ENCODE data around the gene CCNY. TPM values are rescaled to one million over a fixed set of nuclear protein-coding genes. Genes with fewer than 3 reads are reported as not detected.
A peak's percentile ranks its signal among the peaks of the same experiment; 100 is the strongest.

Gene CCNY
- total RNA-seq, 4 donors from 2014 or later: 23.9 to 68.1 (median 39.5) TPM

DNA sequence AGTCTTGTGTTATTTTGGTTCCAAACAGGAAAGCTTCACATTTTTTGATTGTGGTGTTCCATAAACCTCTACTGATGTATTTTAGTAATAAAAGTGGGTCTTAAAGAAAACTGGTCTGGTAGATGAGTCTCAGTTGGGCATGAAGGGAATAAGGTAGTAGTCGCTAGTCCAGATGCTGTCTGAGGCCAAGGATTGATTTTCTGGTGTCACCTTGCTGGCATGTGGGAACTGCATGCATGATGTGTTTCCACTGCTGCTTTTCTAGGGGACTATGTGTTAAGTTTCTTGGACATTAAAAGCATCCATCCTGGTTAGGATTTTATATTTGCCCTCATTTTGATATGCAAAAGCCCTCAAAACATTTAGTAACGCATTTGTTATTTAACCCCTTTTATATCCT lies 145.1 kb downstream of the CCNY start:
- no peak for ATAC-seq
- in situ Hi-C loops (cut with MboI; ENCODE audit: low sequenced_read_pairs in 4 of 4) (no loop called here), intact Hi-C loops (cut with DNase I; ENCODE audit: low total_unique reads) (no loop called here)
- TF ChIP-seq, protein P1, sequence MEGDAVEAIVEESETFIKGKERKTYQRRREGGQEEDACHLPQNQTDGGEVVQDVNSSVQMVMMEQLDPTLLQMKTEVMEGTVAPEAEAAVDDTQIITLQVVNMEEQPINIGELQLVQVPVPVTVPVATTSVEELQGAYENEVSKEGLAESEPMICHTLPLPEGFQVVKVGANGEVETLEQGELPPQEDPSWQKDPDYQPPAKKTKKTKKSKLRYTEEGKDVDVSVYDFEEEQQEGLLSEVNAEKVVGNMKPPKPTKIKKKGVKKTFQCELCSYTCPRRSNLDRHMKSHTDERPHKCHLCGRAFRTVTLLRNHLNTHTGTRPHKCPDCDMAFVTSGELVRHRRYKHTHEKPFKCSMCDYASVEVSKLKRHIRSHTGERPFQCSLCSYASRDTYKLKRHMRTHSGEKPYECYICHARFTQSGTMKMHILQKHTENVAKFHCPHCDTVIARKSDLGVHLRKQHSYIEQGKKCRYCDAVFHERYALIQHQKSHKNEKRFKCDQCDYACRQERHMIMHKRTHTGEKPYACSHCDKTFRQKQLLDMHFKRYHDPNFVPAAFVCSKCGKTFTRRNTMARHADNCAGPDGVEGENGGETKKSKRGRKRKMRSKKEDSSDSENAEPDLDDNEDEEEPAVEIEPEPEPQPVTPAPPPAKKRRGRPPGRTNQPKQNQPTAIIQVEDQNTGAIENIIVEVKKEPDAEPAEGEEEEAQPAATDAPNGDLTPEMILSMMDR (IDR thresholded peaks at IDR 0.05 in 4 of 5, conservative IDR thresholded peaks at IDR 0.05 in 1 of 5): no peak
- no peak for TF ChIP-seq POLR2A (IDR thresholded peaks at IDR 0.05)
- Histone ChIP-seq H3K36me3 (no peaks in the 10 kb centered on the region), H3K27ac (no peak overlapping the region), H3K27me3 (no peaks in the 10 kb centered on the region), H3K4me3 (no peak overlapping the region), H3K9me3 (no peaks in the 10 kb centered on the region), H3K4me1 (peaks cover 14 to 27% of the 10 kb centered on the region in 2 donors)
- no peak for DNase-seq

DNA sequence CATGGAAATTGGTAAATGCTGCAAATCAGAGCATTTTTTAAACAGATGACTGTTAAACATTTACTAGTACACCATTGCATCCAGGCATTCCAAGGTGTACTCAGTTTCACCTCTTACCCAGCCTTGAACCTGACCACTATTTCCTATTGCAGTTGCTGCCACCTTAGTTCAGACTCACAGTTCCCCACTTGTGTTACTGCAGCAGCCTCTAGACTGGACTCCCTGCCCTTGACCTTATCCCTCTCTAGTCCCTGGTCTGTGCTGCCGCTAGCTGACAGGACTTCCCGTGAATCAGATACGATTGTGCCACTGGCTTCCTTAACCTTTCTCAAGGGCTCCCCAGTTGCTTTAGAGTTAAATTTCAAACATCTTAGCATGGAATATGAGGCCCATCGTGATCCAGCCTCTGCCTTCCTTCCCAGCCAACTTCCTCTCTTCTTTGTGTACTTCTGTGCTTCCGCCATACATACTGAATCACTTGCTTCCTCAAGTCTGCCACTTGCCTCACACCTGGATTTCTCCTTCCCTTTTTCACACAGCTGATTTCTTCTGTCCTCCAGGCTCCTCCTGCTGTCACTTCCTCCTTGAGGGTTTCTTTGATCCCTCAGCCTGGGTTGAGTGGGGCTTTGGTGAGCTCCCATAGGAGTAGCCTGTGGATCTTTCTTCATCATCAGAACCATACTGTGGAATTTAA lies 150.1 kb downstream of the CCNY start:
- no peak for TF ChIP-seq POLR2A (IDR thresholded peaks at IDR 0.05)
- TF ChIP-seq, protein P1 (IDR thresholded peaks at IDR 0.05 in 4 of 5, conservative IDR thresholded peaks at IDR 0.05 in 1 of 5): no peak
- ATAC-seq (no peak), DNase-seq (no peak)
- no peaks in the 10 kb centered on the region for H3K9me3 ChIP-seq
- in situ Hi-C loops (cut with MboI; ENCODE audit: low sequenced_read_pairs in 4 of 4) (no loop called here), intact Hi-C loops (cut with DNase I; ENCODE audit: low total_unique reads) (no loop called here)
- H3K4me1 ChIP-seq: peaks cover 24 to 34% of the 10 kb centered on the region in 2 donors
- peak overlapping the region in 3 of 4 donors; percentile 6 to 26 (median 26) for H3K27ac ChIP-seq
- no peaks in the 10 kb centered on the region for H3K27me3 ChIP-seq
- H3K36me3 ChIP-seq: no peaks in the 10 kb centered on the region
- H3K4me3 ChIP-seq: no peak overlapping the region

DNA sequence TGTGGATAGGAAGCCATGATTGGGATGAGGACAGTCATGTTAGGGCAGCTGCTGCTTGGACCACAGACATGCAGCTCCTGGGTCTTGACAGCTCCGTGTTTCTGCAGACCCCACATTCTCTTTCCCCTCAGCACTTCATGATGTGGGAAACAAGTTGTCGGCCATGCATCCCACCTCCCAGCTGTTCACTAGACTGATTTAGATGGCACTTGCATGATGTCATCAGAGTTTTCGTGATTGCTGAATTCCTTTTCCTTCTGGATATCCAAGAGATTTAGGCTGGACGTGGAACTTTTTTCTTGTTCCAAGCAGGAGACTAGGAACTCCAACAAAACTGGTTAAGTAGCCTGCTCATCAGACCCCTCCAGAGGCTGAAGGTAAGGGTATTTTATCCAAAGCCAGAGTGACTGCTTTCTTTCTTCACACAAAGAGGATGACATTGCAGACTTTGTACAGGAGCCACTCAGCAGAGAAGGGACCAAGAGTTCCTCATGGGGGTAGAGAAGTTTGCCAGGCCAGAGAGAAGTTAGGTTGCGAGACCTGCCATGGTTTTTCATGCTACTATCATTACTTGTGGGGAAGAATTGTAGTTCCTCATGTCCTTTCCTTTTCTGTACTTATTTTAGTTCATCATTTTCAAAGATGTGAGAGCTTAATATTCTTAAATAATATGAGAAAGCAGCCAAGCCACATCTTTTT lies 151.2 kb downstream of the CCNY start:
- Histone ChIP-seq H3K9me3 (no peaks in the 10 kb centered on the region), H3K4me3 (no peak overlapping the region), H3K36me3 (no peaks in the 10 kb centered on the region), H3K27ac (peak overlapping the region in 1 of 4 donors; percentile 12), H3K27me3 (no peaks in the 10 kb centered on the region), H3K4me1 (peaks cover 15 to 25% of the 10 kb centered on the region in 2 donors)
- TF ChIP-seq, protein P1 (IDR thresholded peaks at IDR 0.05 in 4 of 5, conservative IDR thresholded peaks at IDR 0.05 in 1 of 5): no peak
- TF ChIP-seq POLR2A (IDR thresholded peaks at IDR 0.05): no peak
- intact Hi-C loops (cut with DNase I; ENCODE audit: low total_unique reads) (no loop called here), in situ Hi-C loops (cut with MboI; ENCODE audit: low sequenced_read_pairs in 4 of 4) (no loop called here)
- ATAC-seq (no peak), DNase-seq (no peak)

DNA sequence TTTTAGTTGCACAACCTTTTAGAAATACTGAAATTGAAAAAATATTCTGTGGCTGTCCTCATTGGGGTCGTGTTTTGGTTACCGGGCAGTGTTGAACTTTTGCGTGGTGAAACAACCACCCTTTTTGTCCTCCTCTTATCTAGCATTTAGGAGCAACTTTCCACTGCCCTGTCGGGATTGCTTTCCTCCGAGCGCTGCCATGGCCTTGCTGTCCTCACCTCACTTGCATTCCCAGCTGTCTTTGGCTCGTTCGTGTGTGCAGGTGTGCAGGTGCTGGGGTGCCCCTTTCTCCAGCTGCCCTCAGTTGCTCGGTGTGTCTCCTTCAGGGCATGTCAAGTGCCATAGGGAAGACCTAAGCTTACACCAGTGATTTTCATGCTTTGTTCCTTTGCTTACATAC lies 151.9 kb downstream of the CCNY start:
- intact Hi-C loops (cut with DNase I; ENCODE audit: low total_unique reads): no loop called here
- no peak overlapping the region for H3K27ac ChIP-seq

More for the DNA sequence above, 151.9 kb downstream of the CCNY start:
- Histone ChIP-seq H3K36me3 (no peaks in the 10 kb centered on the region), H3K4me1 (peaks cover 20 to 32% of the 10 kb centered on the region in 2 donors), H3K27me3 (no peaks in the 10 kb centered on the region), H3K4me3 (no peak overlapping the region), H3K9me3 (no peaks in the 10 kb centered on the region)
- TF ChIP-seq POLR2A (IDR thresholded peaks at IDR 0.05): no peak
- TF ChIP-seq, protein P1 (IDR thresholded peaks at IDR 0.05 in 4 of 5, conservative IDR thresholded peaks at IDR 0.05 in 1 of 5): no peak
- in situ Hi-C loops (cut with MboI; ENCODE audit: low sequenced_read_pairs in 4 of 4): no loop called here
- no peak for DNase-seq
- no peak for ATAC-seq
